ENCODE results near the gene ABLIM1. TPM values are rescaled to one million over a fixed set of nuclear protein-coding genes. Genes with fewer than 3 reads are reported as not detected.
A peak's percentile ranks its signal among the peaks of the same experiment; 100 is the strongest.

Gene ABLIM1
- total and polyA plus RNA-seq, 2 of the 13 experiments (the other 11 are each of a cell fraction or from before 2014, with no cell fraction given): 59.4 to 92.7 TPM

GRCh38 chr10:114404171-114405010 lies 253.7 kb downstream of the ABLIM1 start, which contains the start of gene AFAP1L2:
TSS of gene AFAP1L2 (minus strand) at chr10:114404502. CDS start at chr10:114404455, 47 bp downstream.
- H3K4me3 ChIP-seq (replicated peaks in 1 of 3; ENCODE audit: insufficient read depth in 1 of 3, low read depth in 2 of 3, low read length in 3 of 3): peak within 1 kb of the TSS in 2 of 3 experiments; percentile 23 to 50; a peak in 3 of 6 replicates
- no peak for FAIRE-seq
- H3K36me3 ChIP-seq (replicated peaks in 1 of 2; ENCODE audit: control insufficient read depth in 1 of 2, insufficient read depth in 2 of 2, low read length in 2 of 2): no peaks in the 10 kb centered on the region
- no peaks in the 10 kb centered on the region for H3K9me3 ChIP-seq (ENCODE audit: low read length)
- 7% methylated on average over 21 of the region's 88 CpGs for WGBS (ENCODE audit: low lambda C conversion rate)
- ChIA-PET POLR2A (no interaction called here), CTCF (ENCODE audit: low intra/inter-chr PET ratio, low total read pairs) (no interaction called here)
- no peak within 1 kb of the TSS for H3K9ac ChIP-seq (ENCODE audit: insufficient read depth, low read depth, low read length)
- ATAC-seq: peak; percentile 89
- intact Hi-C loops (cut with micrococcal nuclease; ENCODE audit: unreplicated experiment): no loop called here
- no peak for DNase-seq (ENCODE audit: low spot score)
- no TSS peak for BruUV-seq (replicated peaks)
- no peaks in the 10 kb centered on the region for H3K79me2 ChIP-seq (ENCODE audit: insufficient read depth, low read length)
- no peak within 1 kb of the TSS for H3K27ac ChIP-seq (ENCODE audit: extremely low read length, insufficient read depth, low read length)
- H3K4me2 ChIP-seq (ENCODE audit: low read depth, low read length): peak within 1 kb of the TSS; percentile 39
- H3K4me1 ChIP-seq (ENCODE audit: insufficient read depth, low read length): no peaks in the 10 kb centered on the region
- no peak within 1 kb of the TSS for H2AFZ ChIP-seq (ENCODE audit: low read length)
- peaks cover 19 to 68% of the 10 kb centered on the region in 2 experiments for H3K27me3 ChIP-seq (ENCODE audit: control insufficient read depth in 1 of 2, insufficient read depth in 2 of 2, low read length in 2 of 2)
- in situ Hi-C loops (cut with HindIII; ENCODE audit: extremely low pct_ligation_motif_present, low pct_unique_long_range_greater_than_20kb): no loop called here
- no peaks in the 10 kb centered on the region for H4K20me1 ChIP-seq (ENCODE audit: insufficient read depth, low read length)
- TF ChIP-seq ONECUT2 (CRISPR knock-in tag; IDR thresholded peaks at IDR 0.05) (no peak), ZNF629 (CRISPR knock-in tag; conservative IDR thresholded peaks at IDR 0.05) (peak; percentile 55), ZSCAN12 (CRISPR knock-in tag; IDR thresholded peaks at IDR 0.05) (no peak), ZKSCAN1 (IDR thresholded peaks at IDR 0.05; ENCODE audit: low read length) (no peak), ZNF12 (CRISPR knock-in tag; IDR thresholded peaks at IDR 0.05) (no peak), ZNF121 (CRISPR knock-in tag; IDR thresholded peaks at IDR 0.05) (no peak), ZNF800 (CRISPR knock-in tag; IDR thresholded peaks at IDR 0.05) (peak; percentile 74; the same call in 1 of the 2 replicates), ATAD3A (CRISPR knock-in tag; IDR thresholded peaks at IDR 0.05) (no peak), HES4 (CRISPR knock-in tag; IDR thresholded peaks at IDR 0.05; ENCODE audit: borderline replicate concordance) (no peak), NR2F2 (IDR thresholded peaks at IDR 0.05; ENCODE audit: borderline replicate concordance, low read depth) (no peak), AGO2 (optimal IDR thresholded peaks at IDR 0.05; ENCODE audit: low read depth, low read length) (no peak), ZNF570 (CRISPR knock-in tag; IDR thresholded peaks at IDR 0.05; ENCODE audit: borderline replicate concordance) (no peak), ZBTB20 (CRISPR knock-in tag; IDR thresholded peaks at IDR 0.05; ENCODE audit: borderline replicate concordance, low read depth) (no peak), HNRNPLL (IDR thresholded peaks at IDR 0.05; ENCODE audit: low read depth, low read length, poor library complexity, severe bottlenecking) (peak; percentile 48), ZNF235 (CRISPR knock-in tag; IDR thresholded peaks at IDR 0.05; ENCODE audit: borderline replicate concordance) (no peak)
- TF ChIP-seq, protein P1, sequence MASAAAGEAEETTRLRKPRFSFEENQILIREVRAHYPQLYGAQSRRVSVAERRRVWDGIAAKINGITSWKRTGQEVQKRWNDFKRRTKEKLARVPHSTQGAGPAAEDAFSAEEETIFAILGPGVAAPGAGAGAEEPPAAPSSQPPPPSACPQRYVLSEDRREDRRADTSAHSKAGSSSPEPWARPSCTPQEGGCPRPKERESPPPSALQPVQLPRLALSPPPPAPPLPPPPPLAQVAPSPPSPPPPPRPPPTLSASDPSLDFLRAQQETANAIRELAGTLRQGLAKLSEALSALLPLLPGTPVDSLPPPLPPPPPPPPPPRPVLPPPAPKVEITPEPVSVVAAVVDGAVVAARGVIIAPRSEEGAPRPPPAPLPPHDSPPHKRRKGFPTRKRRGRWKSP (CRISPR knock-in tag; IDR thresholded peaks at IDR 0.05): peak; percentile 73; the same call in 1 of the 2 replicates
- TF ChIP-seq, protein P2, sequence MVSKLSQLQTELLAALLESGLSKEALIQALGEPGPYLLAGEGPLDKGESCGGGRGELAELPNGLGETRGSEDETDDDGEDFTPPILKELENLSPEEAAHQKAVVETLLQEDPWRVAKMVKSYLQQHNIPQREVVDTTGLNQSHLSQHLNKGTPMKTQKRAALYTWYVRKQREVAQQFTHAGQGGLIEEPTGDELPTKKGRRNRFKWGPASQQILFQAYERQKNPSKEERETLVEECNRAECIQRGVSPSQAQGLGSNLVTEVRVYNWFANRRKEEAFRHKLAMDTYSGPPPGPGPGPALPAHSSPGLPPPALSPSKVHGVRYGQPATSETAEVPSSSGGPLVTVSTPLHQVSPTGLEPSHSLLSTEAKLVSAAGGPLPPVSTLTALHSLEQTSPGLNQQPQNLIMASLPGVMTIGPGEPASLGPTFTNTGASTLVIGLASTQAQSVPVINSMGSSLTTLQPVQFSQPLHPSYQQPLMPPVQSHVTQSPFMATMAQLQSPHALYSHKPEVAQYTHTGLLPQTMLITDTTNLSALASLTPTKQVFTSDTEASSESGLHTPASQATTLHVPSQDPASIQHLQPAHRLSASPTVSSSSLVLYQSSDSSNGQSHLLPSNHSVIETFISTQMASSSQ (IDR thresholded peaks at IDR 0.05; ENCODE audit: low read depth): no peak
- TF ChIP-seq, protein P2 (CRISPR knock-in tag; IDR thresholded peaks at IDR 0.05; ENCODE audit: borderline replicate concordance): no peak

Measured in HepG2 (cell line).